GM12892 (cell line): Measurements from ENCODE around the gene CD55.

Experiments used
- POLR2A ChIP-seq: IDR thresholded peaks from 2 replicates; pipeline ENCODE4 v1.6.1; 2011; ENCODE audit warnings: low read depth, low read length, control low read depth
- POLR2AphosphoS5 ChIP-seq: IDR thresholded peaks from 2 replicates; pipeline ENCODE4 v1.6.1; 2011; ENCODE audit warnings: low read depth, low read length, control low read depth
- TAF1 ChIP-seq: IDR thresholded peaks from 2 replicates; pipeline ENCODE4 v1.6.1; 2011; ENCODE audit warnings: low read depth, mild to moderate bottlenecking, control low read depth, low read length, borderline replicate concordance

GRCh38 chr1:207345644-207346477 is 24.4 kb downstream of the CD55 start:
- no peak for TF ChIP-seq POLR2AphosphoS5
- TF ChIP-seq TAF1, result no peak
- no peak for TF ChIP-seq POLR2A
